ENCODE measurements around the gene KLK13.
A peak's percentile ranks its signal among the peaks of the same experiment; 100 is the strongest.

KLK13 gene

DNA sequence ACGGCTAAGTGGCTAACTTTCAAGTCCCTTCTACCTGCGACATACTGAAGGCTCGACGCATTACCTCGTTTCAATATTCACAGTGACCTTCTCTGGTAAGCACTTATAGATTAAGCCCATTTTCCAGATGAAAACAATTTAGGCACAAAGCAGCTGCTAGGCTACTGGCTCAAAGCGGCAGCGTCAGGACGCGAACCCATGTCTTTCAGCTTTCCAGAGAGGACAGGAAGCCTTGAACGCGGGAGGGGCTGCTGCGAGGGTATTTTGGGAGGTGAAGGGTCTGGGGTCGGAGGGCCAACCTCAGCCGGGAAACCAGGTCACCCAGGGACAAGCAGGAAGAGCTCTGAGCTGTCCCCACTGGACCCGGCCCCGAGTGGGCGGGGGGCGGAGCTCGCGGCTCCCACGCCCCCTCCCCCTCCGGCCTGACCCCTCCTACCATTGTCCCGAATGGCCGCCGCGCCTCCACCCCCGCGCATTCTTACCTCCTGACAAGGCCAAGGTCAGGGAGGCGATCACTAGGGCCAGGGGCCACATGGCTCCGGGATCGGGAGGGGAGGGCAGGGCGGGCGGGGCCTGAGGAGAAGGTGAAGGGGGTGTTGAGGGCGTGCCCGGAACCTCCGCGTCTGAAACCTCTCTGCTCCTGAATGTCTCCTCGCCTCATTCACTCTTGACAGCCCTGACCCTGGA, at the start of gene KLK13:
Gene KLK13 (minus strand): TSS at position 559 of the 687 bp plus-strand sequence. CDS start 25 bp downstream, at position 534.
- DNase-seq = no peak

- DNase-seq = no peak
Observed at GRCh38 chr19:51114087-51114729, 49.3 kb upstream of the KLK13 start.

GRCh38 chr19:51111606-51112005, 46.7 kb upstream of the KLK13 start:
- no peak for DNase-seq

DNA sequence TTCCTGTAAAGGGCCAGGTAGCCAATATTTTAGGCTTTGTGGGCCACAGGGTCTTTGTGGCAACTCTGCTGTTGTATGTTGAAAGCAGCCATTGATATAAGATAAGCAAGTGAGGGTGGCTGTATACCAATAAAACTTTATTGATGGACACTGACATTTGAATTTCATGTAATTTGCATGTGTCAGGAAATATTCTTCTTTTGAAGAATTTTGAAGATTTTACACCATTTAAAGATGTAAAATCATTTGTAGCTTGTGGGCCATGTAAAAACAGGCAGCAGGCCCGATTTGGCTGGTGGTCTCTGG, 45.7 kb upstream of the KLK13 start:
- no peak for DNase-seq

DNA sequence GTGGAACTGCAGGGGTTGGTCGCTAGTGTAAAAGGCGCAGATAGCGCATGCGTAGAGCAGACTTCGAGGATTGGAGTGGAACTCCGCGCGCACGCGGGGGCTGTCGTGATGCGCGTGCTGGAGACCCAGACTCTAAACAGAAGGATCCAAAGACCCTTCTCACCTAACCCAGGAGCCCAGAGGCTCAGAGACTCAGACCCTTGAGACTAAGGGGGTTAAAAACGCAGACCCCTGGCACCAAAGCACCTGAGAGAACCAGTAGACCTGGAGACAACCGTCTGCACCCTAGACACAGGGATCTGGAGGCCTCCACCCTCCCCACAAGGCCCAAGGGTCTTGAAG, 43.9 kb upstream of the KLK13 start:
- DNase-seq = no peak

DNA sequence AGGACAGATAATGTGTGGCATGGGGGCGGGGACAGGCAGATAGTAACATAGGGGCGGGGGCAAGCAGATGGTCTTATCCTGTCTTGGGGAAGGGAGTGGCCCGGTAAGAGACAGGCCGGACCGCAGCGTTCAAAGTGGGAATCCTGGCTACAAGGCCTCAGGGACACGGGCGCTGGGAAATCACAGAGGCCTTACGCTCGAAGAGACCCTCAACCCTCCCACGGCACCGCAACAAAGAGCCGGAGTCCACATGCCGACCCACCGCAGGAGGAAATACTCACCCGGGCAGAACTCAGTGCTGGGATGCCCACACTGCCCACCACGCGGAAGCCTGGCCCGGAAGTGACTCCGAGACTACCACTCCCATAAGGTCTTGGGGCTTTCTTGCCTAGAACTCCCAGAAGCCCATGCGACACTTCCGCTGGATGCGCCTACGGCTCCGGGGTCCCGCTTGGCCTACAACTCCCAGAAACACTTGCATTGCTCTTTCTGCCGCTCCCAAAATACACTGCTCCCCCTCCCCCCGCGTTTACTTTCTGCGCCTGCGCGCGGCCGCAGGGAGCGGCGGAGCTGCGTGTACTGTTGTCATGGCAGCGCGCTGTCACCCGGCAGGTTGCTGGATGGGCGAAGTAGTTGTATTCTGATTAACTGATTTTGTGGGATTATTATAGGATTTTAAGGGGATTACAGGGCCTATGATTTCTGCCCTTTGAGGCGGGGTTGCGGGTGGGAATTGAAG, 43.3 kb upstream of the KLK13 start, which contains the start of gene CTU1:
Gene CTU1 (minus strand): TSS at position 344 of the 739 bp plus-strand sequence. CDS start 3,840 bp downstream, outside the sequence.
- DNase-seq = peak; percentile 97

DNA sequence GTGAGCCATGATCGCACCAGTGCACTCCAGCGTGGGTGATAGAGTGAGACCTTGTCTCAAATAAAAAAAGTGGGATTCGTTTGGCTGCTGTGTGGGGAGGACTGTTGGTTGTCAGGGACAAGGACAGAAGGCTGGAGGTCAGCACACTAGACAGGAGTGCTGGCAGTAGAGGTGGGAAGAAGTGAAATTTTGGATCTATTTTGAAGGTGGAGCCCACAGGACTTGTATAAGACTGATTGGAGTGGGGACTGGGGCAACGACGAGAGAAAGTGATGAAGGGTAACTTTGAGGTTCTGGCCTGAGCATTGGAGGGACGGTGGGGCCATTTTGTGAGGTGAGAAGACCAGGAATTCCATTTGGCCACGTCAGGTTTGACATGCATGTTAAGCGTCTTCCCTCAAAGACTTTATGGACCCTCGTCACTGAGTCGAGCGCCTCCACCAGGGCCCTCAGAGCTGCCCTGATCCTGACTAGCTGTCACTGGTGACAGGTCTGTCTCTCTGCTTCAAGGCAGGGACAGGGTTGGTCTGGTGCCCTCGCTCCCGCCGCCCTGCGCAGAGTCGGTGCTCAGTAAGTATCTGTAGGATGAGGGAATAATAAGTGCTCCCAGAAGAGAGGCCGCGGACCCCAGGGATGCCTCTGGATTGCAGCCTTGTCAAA, 42.6 kb upstream of the KLK13 start:
- DNase-seq = no peak

DNA sequence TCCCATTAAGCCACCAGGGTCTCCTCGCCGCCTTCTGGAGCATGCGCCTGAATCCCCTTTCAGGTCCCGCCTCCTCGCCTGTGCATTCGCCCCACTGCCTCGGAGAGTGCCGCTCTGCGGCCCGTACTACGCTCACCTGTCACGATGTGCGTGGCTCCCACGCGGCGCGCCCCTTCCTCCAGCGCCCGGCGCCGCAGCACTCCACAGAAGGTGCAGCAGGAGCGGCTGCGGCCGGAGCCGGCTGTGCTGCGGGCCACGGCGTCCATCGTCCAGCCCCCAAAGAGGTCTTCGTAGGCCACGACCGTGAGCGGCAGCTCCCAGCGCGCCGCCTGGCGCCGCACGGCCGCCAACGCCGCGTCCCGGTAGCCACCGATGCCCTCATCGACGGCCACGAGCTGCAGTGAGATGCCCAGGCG, 39.0 kb upstream of the KLK13 start:
- DNase-seq = no peak

DNA sequence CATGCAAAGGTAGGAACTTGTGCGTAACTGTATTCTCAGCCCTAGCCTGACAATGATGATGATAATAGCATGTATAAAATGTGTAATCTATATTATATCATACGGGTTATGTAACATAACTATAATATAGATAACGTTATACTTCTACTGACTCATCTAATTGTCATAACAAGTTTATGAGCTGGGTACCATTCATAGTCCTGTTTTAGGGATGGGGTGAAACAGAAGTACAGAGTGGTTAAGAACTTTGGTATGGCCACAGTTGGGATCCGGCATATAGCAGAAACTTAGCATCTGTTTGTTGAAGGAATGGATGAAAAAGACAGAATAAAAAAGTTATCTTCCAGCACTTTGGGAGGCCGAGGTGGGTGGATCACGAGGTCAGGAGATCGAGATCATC, 38.1 kb upstream of the KLK13 start:
- no peak for DNase-seq

DNA sequence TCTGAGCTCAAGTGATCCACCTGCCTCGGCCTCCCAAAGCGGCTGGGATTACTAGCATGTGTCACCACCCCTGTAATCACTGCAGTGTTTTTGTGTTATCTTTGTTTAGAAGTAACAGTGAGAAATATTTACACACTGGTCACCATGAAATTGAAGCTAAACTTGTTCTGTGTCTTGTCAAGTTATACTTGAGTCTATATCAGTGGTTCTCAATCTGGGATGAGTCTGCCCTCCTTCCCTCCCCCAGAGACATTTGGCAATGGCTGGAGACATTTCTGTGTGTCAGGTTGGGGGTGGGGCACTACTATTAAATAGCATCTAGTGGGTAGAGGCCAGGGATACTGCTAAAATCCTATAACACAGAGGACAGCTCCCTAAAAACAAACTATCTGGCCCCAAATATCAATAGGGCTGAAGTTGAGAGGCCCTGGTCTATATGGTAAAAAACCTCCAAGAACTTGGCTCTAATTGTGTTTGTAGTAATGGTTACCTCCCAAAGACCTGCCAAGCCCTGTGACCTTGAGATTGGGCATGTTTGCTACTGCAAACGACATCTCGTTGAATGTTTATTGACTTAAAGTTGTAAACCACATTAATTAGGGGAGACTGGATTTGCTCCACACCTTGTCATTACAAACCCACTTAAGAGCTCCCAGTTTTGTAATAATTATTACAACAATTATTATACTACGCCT, 36.4 kb upstream of the KLK13 start:
- DNase-seq = no peak

GRCh38 chr19:51100601-51101000, 35.7 kb upstream of the KLK13 start:
- no peak for DNase-seq

- DNase-seq = no peak
Observed at GRCh38 chr19:51099047-51099382, 34.1 kb upstream of the KLK13 start.

DNA sequence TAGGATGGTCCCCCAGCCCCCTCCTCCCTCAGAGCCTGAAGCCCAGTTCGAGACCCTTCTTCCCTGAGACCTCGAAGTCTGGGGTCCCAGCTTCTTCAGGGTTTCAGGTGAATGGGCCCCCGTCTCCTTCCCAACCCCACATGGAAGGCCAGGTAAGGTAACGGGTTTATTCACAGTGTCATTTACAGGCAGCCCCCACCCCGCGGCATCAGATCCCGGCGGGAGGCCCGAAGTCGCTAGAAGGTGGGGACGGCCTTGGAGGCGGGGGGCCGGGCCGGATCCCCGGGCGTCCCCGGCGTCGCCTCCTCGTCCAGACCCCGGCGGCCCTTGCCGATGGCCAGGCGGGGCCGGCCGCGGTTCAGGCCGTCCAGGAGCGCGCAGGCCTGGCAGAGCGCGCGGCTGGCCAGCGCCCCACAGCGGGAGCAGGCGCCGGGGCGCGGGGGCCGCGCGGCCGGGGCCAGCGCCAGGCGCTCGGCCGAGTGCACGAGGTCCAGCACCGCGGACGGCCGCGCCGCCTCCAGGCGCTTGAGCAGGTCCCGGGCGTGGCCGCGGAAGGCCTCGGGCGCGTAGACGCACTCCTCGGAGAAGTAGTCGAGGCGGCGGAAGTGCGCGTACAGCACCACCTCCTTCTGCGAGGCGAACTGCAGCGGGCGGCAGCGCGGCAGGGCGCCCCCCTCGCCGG, 33.6 kb upstream of the KLK13 start:
- no peak for DNase-seq

DNA sequence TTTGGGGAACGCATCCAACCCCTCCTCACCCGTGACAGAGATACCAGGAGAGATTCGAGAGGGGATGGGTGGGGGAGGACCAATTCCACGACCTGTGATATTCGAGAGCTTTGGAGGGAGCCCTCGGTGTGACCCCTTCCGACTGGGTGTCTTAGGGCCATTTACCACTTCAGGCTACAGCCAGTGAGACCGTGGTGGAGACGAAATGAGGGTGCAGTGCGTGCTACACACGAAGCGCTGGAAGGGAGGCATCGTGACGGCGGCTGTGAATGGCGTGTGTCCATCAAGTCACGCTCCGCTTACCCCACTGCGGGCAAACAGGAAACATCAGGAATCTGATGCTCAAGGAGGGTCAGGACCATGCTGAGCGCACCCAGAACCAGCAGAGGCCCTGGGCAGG, 32.9 kb upstream of the KLK13 start:
- DNase-seq = no peak

DNA sequence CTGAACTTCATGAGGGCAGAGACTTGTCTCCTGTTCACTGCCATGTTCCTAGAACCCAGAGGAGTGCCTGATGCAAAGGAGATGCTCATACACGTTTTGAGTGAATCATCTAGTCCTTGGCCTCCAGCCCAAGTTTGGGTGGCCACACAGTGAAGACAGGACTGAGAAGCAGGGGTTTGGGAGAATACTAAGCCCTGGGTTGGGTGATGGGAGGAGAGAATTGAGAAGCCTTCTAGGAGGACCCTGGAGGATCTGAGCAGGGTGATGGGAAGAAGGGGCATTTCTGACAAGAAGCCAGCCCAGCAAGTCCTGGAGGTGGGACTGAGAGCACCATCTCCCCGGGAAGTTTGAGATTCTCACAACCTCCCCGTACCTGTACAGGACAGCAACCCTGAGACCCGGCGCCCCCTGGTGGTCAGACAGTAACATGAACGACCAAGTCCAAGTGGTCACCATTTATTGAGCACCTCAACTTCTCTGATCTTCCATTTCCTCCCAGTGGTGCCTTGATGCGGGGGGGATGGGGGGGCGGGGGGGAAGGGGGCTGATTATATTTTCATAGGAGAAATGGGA, 32.4 kb upstream of the KLK13 start:
- peak; percentile 22 for DNase-seq

DNA sequence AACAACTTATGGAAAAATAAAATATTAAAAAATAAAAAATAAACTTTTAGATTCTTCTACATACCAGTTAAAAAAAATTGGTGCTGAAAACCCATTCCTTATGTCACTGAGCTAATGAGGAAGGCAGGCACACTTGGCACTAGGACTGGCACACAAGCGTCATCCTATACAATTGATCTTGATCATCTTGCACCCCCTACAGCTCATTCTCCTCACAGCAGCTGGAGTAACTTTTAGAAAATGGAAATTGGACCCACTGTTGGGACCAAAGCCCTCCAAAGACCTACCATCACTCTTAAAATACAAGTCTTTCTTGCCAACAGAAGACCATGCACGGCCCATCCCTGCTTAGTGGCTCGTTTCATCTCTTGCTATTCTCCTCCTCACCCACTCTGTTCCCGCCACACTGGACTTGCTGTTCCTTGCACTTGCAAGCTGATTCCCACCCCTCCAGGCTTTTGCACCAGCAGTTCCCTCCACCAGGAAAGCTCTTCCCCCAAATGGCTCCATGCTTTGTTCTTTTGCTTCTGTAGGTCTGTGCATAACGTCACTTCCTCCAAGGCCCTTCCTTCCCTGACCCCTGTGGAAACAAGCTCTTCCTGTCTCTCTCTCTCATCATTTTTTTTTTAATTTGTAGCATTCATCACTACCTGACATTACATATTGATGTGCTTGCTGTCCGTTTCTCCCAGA, 31.7 kb upstream of the KLK13 start:
- no peak for DNase-seq

- DNase-seq = no peak
Observed at GRCh38 chr19:51094696-51095279, 29.9 kb upstream of the KLK13 start.

GRCh38 chr19:51093510-51094345, 28.8 kb upstream of the KLK13 start:
- DNase-seq = no peak

GRCh38 chr19:51093101-51093500, 28.2 kb upstream of the KLK13 start:
- no peak for DNase-seq

Measured in NCI-H345 (cell line).